GM13977 (cell line): Measurements from ENCODE around the gene RBCK1.
"Not testable (repeated sequence)": the region's sequence is repeated elsewhere in the genome, so short reads cannot be mapped to it uniquely, and the experiment has no call there.

Experiments
- DNase-seq: peaks from one replicate; pipeline ENCODE4 v3.0.0; 2012; ENCODE audit warnings: low spot score
- CTCF ChIP-seq: IDR thresholded peaks from 2 replicates; pipeline ENCODE4 v1.5.1; 2012; ENCODE audit warnings: mild to moderate bottlenecking, control low read depth; ENCODE audit not compliant: insufficient read depth; ENCODE audit errors: extremely low read depth, missing control alignments
- in situ Hi-C: fragments of 300-500 bp; cut with MboI; formaldehyde crosslinking; loops from one replicate; pipeline ENCODE4 v1.12.0; 2022; ENCODE audit warnings: low sequenced_read_pairs, low pct_unique_long_range_greater_than_20kb, mixed read lengths, inconsistent platforms; ENCODE audit not compliant: unreplicated experiment

The RBCK1 gene

DNA sequence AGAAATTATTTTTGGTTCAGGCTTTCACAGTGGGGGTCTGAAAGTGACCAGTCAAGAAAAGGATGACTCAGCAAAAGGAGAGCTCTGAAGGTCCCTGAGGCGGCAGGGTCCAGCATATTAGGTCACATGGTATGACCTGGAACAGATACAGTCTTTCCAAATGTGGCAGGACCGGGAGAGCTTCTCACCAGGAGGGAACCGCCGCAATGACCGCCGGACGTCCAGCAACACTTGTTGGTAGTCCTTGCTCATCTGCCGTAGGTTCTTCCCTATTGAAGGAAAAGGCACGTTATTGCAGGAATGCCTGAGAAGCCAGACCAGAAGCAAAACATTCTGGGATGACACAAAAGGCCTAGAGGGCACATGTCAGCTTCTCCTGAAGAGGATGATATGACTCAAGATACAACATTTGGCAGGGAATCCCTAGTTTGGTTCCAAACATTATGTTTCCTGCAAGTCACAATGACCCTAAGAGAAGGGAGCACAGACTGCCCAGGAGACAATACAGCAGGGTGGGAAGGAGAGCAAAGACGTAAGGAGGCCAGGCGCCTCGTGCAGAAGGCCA, 36.8 kb downstream of the RBCK1 start:
- TF ChIP-seq CTCF, result no peak
- in situ Hi-C loops, result no loop called here
- DNase-seq, result no peak

- in situ Hi-C loops, result no loop called here
- TF ChIP-seq CTCF, result no peak
- DNase-seq, result no peak
Observed at GRCh38 chr20:445514-446336, 37.6 kb downstream of the RBCK1 start.

- DNase-seq, in situ Hi-C loops: not testable (repeated sequence)
Observed at GRCh38 chr20:452021-452420, 43.9 kb downstream of the RBCK1 start.

GRCh38 chr20:454951-455350, 46.9 kb downstream of the RBCK1 start:
- in situ Hi-C loops, result no loop called here
- no peak for TF ChIP-seq CTCF
- no peak for DNase-seq

- TF ChIP-seq CTCF, result no peak
- in situ Hi-C loops, result no loop called here
- no peak for DNase-seq
Observed at GRCh38 chr20:458776-459175, 50.7 kb downstream of the RBCK1 start.

- DNase-seq, result no peak
- TF ChIP-seq CTCF, result no peak
- in situ Hi-C loops, result no loop called here
Observed at GRCh38 chr20:460180-460579, 52.1 kb downstream of the RBCK1 start.

GRCh38 chr20:460707-461106, 52.6 kb downstream of the RBCK1 start:
- no peak for DNase-seq
- TF ChIP-seq CTCF, result no peak
- in situ Hi-C loops, result no loop called here
